Caco-2 (cell line): ENCODE data around the gene CACNA1H. TPM values are rescaled to one million over a fixed set of nuclear protein-coding genes. Genes with fewer than 3 reads are reported as not detected.

Experiments used
- BruUV-seq: library from RNA; stranded (reverse); fragments of 400-500 nt; replicated peaks from 2 replicates; lab custom pipeline; 2021; lab: Mats Ljungman, UMichigan
- CTCF ChIA-PET: fragments of 300-600 bp; sonication (Branson Sonifier 250); formaldehyde crosslinking; loops from one replicate; lab custom pipeline; 2022; ENCODE audit warnings: antibody characterized with exemption; lab: Charles Lee
- POLR2A ChIA-PET: fragments of 300-600 bp; sonication (Branson Sonifier 250); formaldehyde crosslinking; loops from one replicate; lab custom pipeline; 2022; ENCODE audit warnings: antibody characterized with exemption; lab: Charles Lee
- DNase-seq, 2 experiments: peaks; one replicate each; pipeline versions ENCODE4 v3.0.0 to v3.0.0-alpha.2; 2020 to 2022
- H3K27me3 ChIP-seq: replicated peaks from 2 replicates; pipeline ENCODE4 v1.6.0; 2011; ENCODE audit warnings: low read length; ENCODE audit not compliant: control insufficient read depth, insufficient read depth
- H3K36me3 ChIP-seq: 2 replicates; pipeline ENCODE4 v1.5.1; 2011; ENCODE audit warnings: low read length; ENCODE audit not compliant: control insufficient read depth, insufficient read depth
- H3K4me1 ChIP-seq: fragments of 250-450 bp; sonication (Bioruptor Pico); 2 replicates; pipeline ENCODE4 v1.5.1; 2020; ENCODE audit warnings: mild to moderate bottlenecking
- H3K4me3 ChIP-seq: 2 replicates; pipeline ENCODE4 v1.5.1; 2011; ENCODE audit warnings: low read depth, mild to moderate bottlenecking, control low read depth, low read length
- H3K9me3 ChIP-seq: fragments of 250-450 bp; sonication (Bioruptor Pico); 2 replicates; pipeline ENCODE4 v1.5.1; 2020; ENCODE audit warnings: mild to moderate bottlenecking, moderate library complexity
- H3K27ac Mint-ChIP-seq: one replicate; pipeline ENCODE4 v1.8.0; 2022; ENCODE audit warnings: mixed read lengths; ENCODE audit not compliant: unreplicated experiment
- H3K27me3 Mint-ChIP-seq: one replicate; pipeline ENCODE4 v1.8.0; 2022; ENCODE audit warnings: mixed read lengths; ENCODE audit not compliant: insufficient read depth, unreplicated experiment
- H3K36me3 Mint-ChIP-seq: one replicate; pipeline ENCODE4 v1.8.0; 2022; ENCODE audit warnings: mild to moderate bottlenecking, mixed read lengths; ENCODE audit not compliant: insufficient read depth, unreplicated experiment
- H3K4me1 Mint-ChIP-seq: one replicate; pipeline ENCODE4 v1.8.0; 2022; ENCODE audit warnings: low read depth, mixed read lengths; ENCODE audit not compliant: unreplicated experiment
- H3K4me3 Mint-ChIP-seq: one replicate; pipeline ENCODE4 v1.8.0; 2022; ENCODE audit warnings: mild to moderate bottlenecking, moderate library complexity, mixed read lengths; ENCODE audit not compliant: unreplicated experiment
- H3K9me3 Mint-ChIP-seq: one replicate; pipeline ENCODE4 v1.8.0; 2022; ENCODE audit warnings: mixed read lengths; ENCODE audit not compliant: unreplicated experiment
- CTCF ChIP-seq, 2 experiments: fragments of 200-600 bp in 1 of 2; IDR thresholded peaks; 1 replicate in 1 of 2; 2 replicates in 1 of 2; pipeline versions ENCODE4 v1.5.1 to v1.8.0; 2011 to 2022; ENCODE audit warnings: antibody characterized with exemption in 1 of 2, control low read depth in 1 of 2, inconsistent platforms in 1 of 2, low read depth in 1 of 2, low read length in 1 of 2, mild to moderate bottlenecking in 1 of 2, moderate library complexity in 1 of 2; ENCODE audit not compliant: insufficient read depth in 1 of 2, severe bottlenecking in 1 of 2, unreplicated experiment in 1 of 2
- intact Hi-C: fragments of 100-400 bp; cut with micrococcal nuclease; formaldehyde crosslinking; loops from one replicate; pipeline ENCODE4 v1.10.0; 2022; ENCODE audit not compliant: unreplicated experiment
- total RNA-seq: library from RNA; stranded (reverse); gene quantifications from 2 replicates; pipeline ENCODE4 v1.2.3, GENCODE V29; 2022

Gene CACNA1H
- total RNA-seq, 1 experiment from 2014 or later, result 5.1 TPM

GRCh38 chr16:1210461-1210860 is 57.6 kb downstream of the CACNA1H start:
- ChIA-PET CTCF (no interaction called here), POLR2A (no interaction called here)
- TF ChIP-seq CTCF (IDR thresholded peaks at IDR 0.05; ENCODE audit: insufficient read depth in 1 of 2, low read depth in 1 of 2, low read length in 1 of 2, severe bottlenecking in 1 of 2, unreplicated experiment in 1 of 2), result no peak
- intact Hi-C loops, result no loop called here
- no peaks in the 10 kb centered on the region for H3K9me3 Mint-ChIP-seq
- Histone ChIP-seq H3K4me1 (no peaks in the 10 kb centered on the region), H3K27me3 (no peaks in the 10 kb centered on the region), H3K9me3 (no peaks in the 10 kb centered on the region), H3K36me3 (no peaks in the 10 kb centered on the region), H3K4me3 (no peak overlapping the region)
- no peak overlapping the region for H3K4me3 Mint-ChIP-seq
- BruUV-seq, result no TSS peak
- H3K4me1 Mint-ChIP-seq, result no peaks in the 10 kb centered on the region
- no peak for DNase-seq
- H3K36me3 Mint-ChIP-seq, result peaks cover 4% of the 10 kb centered on the region
- H3K27ac Mint-ChIP-seq, result no peak overlapping the region
- no peaks in the 10 kb centered on the region for H3K27me3 Mint-ChIP-seq

- Histone ChIP-seq H3K27me3 (no peaks in the 10 kb centered on the region), H3K9me3 (no peaks in the 10 kb centered on the region), H3K36me3 (no peaks in the 10 kb centered on the region), H3K4me3 (no peak overlapping the region), H3K4me1 (no peaks in the 10 kb centered on the region)
- intact Hi-C loops, result no loop called here
- Mint-ChIP-seq H3K4me1 (no peaks in the 10 kb centered on the region), H3K4me3 (no peak overlapping the region), H3K27ac (no peak overlapping the region), H3K9me3 (no peaks in the 10 kb centered on the region), H3K27me3 (no peaks in the 10 kb centered on the region), H3K36me3 (no peaks in the 10 kb centered on the region)
- TF ChIP-seq CTCF (IDR thresholded peaks at IDR 0.05; ENCODE audit: insufficient read depth in 1 of 2, low read depth in 1 of 2, low read length in 1 of 2, severe bottlenecking in 1 of 2, unreplicated experiment in 1 of 2), result no peak
- POLR2A ChIA-PET, result no interaction called here
- BruUV-seq, result no TSS peak
- DNase-seq, result no peak
- CTCF ChIA-PET, result no interaction called here
Measured at GRCh38 chr16:1211451-1212268, 58.8 kb downstream of the CACNA1H start.

GRCh38 chr16:1212616-1213194 is 59.8 kb downstream of the CACNA1H start:
- BruUV-seq, result no TSS peak
- TF ChIP-seq CTCF (IDR thresholded peaks at IDR 0.05; ENCODE audit: insufficient read depth in 1 of 2, low read depth in 1 of 2, low read length in 1 of 2, severe bottlenecking in 1 of 2, unreplicated experiment in 1 of 2), result no peak
- Histone ChIP-seq H3K9me3 (no peaks in the 10 kb centered on the region), H3K36me3 (no peaks in the 10 kb centered on the region), H3K4me1 (no peaks in the 10 kb centered on the region), H3K27me3 (no peaks in the 10 kb centered on the region), H3K4me3 (no peak overlapping the region)
- no peaks in the 10 kb centered on the region for H3K9me3 Mint-ChIP-seq
- no peaks in the 10 kb centered on the region for H3K4me1 Mint-ChIP-seq
- ChIA-PET CTCF (no interaction called here), POLR2A (no interaction called here)
- intact Hi-C loops, result no loop called here
- no peak overlapping the region for H3K4me3 Mint-ChIP-seq
- no peak overlapping the region for H3K27ac Mint-ChIP-seq
- no peaks in the 10 kb centered on the region for H3K27me3 Mint-ChIP-seq
- no peaks in the 10 kb centered on the region for H3K36me3 Mint-ChIP-seq
- DNase-seq, result no peak
